ENCODE results near the gene GMDS.

- TF ChIP-seq CTCF (IDR thresholded peaks at IDR 0.05; ENCODE audit: borderline replicate concordance, extremely low read depth, low read length, poor library complexity, severe bottlenecking): no peak
- no peak for TF ChIP-seq EZH2 (IDR thresholded peaks at IDR 0.05; ENCODE audit: borderline replicate concordance, low read depth, low read length, severe bottlenecking)
Measured at GRCh38 chr6:1904898-1905297, 340.5 kb downstream of the GMDS start.

Measured in DND-41 (cell line).